Astrocyte (in vitro differentiated cells and primary cell): ENCODE data around the gene ALK. TPM values are rescaled to one million over a fixed set of nuclear protein-coding genes. Genes with fewer than 3 reads are reported as not detected.

Source experiments
- DNase-seq: peaks from one replicate; pipeline ENCODE4 v3.0.0-alpha.2; 2010; ENCODE audit warnings: low read depth
- FAIRE-seq: peaks from 2 replicates; lab custom pipeline; 2011; peaks lifted over from hg19 to GRCh38; lab: Jason Lieb, UNC
- H2AFZ ChIP-seq: 2 replicates; pipeline ENCODE4 v1.6.0; 2012; ENCODE audit warnings: low read depth, low read length, inconsistent platforms
- H3K27ac ChIP-seq: 2 replicates; pipeline ENCODE4 v1.5.1; 2011; ENCODE audit warnings: low read depth, low read length, inconsistent platforms
- H3K27me3 ChIP-seq: 2 replicates; pipeline ENCODE4 v1.6.0; 2011; ENCODE audit warnings: low read length, inconsistent platforms; ENCODE audit not compliant: insufficient read depth
- H3K36me3 ChIP-seq: 2 replicates; pipeline ENCODE4 v1.5.1; 2011; ENCODE audit warnings: low read length, inconsistent platforms; ENCODE audit not compliant: insufficient read depth
- H3K4me1 ChIP-seq: 2 replicates; pipeline ENCODE4 v1.5.1; 2011; ENCODE audit warnings: low read length, inconsistent platforms; ENCODE audit not compliant: insufficient read depth
- H3K4me2 ChIP-seq: 2 replicates; pipeline ENCODE4 v1.6.0; 2012; ENCODE audit warnings: low read length, inconsistent platforms
- H3K4me3 ChIP-seq: 2 replicates; pipeline ENCODE4 v1.5.1; 2011; ENCODE audit warnings: low read depth, mild to moderate bottlenecking, low read length, inconsistent platforms; ENCODE audit not compliant: insufficient read depth
- H3K79me2 ChIP-seq: 2 replicates; pipeline ENCODE4 v1.6.0; 2012; ENCODE audit warnings: mild to moderate bottlenecking, low read length, inconsistent platforms; ENCODE audit not compliant: insufficient read depth
- H3K9ac ChIP-seq: 2 replicates; pipeline ENCODE4 v1.6.0; 2012; ENCODE audit warnings: mild to moderate bottlenecking, low read length, inconsistent platforms
- H3K9me3 ChIP-seq: 2 replicates; pipeline ENCODE4 v1.5.1; 2012; ENCODE audit warnings: low read depth, mild to moderate bottlenecking, low read length, inconsistent platforms; ENCODE audit not compliant: insufficient read depth
- H4K20me1 ChIP-seq: 2 replicates; pipeline ENCODE4 v1.6.0; 2012; ENCODE audit warnings: low read length, inconsistent platforms; ENCODE audit not compliant: insufficient read depth
- H3K27ac Mint-ChIP-seq: one replicate; pipeline ENCODE4 v1.8.0; 2021; ENCODE audit warnings: mild to moderate bottlenecking, mixed read lengths; ENCODE audit not compliant: unreplicated experiment
- H3K27me3 Mint-ChIP-seq: one replicate; pipeline ENCODE4 v1.8.0; 2021; ENCODE audit warnings: low read depth, mixed read lengths; ENCODE audit not compliant: unreplicated experiment
- H3K36me3 Mint-ChIP-seq: one replicate; pipeline ENCODE4 v1.8.0; 2021; ENCODE audit warnings: low read depth, mixed read lengths; ENCODE audit not compliant: unreplicated experiment
- H3K4me1 Mint-ChIP-seq: one replicate; pipeline ENCODE4 v1.8.0; 2021; ENCODE audit warnings: low read depth, mixed read lengths; ENCODE audit not compliant: unreplicated experiment
- H3K4me3 Mint-ChIP-seq: one replicate; pipeline ENCODE4 v1.8.0; 2021; ENCODE audit warnings: mild to moderate bottlenecking, moderate library complexity, mixed read lengths; ENCODE audit not compliant: unreplicated experiment
- H3K9me3 Mint-ChIP-seq: one replicate; pipeline ENCODE4 v1.8.0; 2021; ENCODE audit warnings: mild to moderate bottlenecking, mixed read lengths; ENCODE audit not compliant: unreplicated experiment
- EZH2 ChIP-seq: IDR thresholded peaks from 2 replicates; pipeline ENCODE4 v1.6.1; 2012; ENCODE audit warnings: mild to moderate bottlenecking, low read length, inconsistent platforms; ENCODE audit not compliant: insufficient read depth
- total RNA-seq: library from RNA; stranded (reverse); gene quantifications from 2 replicates; pipeline ENCODE4 v1.2.1, GENCODE V29; 2021
- TF ChIP-seq, protein P1 (sequence below): IDR thresholded peaks from 2 replicates; pipeline ENCODE4 v1.5.1; 2011; ENCODE audit warnings: low read depth, mild to moderate bottlenecking, inconsistent platforms, low read length, moderate library complexity; ENCODE audit not compliant: insufficient read depth

Gene ALK
- total RNA-seq, 1 donor from 2014 or later, result 0.16 TPM

DNA sequence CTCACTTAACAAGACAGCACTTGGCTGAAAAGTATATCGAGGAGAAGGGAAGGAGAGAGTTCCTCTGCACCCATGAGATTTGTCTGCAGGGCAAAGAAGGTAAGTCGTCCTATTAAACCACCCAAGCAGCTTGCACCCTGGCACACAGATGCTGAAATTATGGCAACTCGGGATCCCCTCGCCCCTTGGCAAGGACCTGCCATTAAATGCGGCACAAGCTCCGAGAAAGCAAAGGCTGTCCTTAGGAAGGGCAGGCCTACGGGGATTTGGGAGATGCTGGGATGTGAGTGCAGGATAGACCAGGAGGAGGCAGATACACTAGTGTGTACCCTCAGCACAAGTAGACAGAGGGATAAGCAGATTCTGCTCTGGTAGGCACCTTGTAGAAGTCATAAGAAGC is 191.5 kb downstream of the ALK start:
- no peak for FAIRE-seq

DNA sequence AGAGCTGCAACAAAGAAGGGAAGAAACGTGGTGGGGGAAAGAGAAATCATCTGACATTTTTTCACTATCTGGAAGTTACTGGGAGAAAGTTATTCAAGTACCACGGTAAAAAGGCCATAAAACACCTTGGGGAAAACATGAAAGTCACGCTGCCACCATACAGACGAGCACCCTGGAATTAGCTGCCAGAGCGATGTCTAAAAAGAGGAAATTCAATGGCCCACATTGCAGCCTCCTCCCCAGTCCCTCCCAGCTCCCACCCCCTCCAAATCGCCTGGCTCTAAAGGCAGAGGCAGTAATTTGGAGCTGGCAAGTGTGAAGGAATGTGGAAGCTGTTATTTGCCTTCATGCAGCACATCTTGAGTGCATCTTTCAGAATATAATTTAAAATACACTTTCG is 192.0 kb downstream of the ALK start:
- peaks cover 15% of the 10 kb centered on the region for H3K27me3 ChIP-seq
- no peak overlapping the region for H3K4me3 ChIP-seq
- Mint-ChIP-seq H3K36me3 (peaks cover 1% of the 10 kb centered on the region), H3K4me1 (no peaks in the 10 kb centered on the region), H3K27ac (no peak overlapping the region), H3K27me3 (peaks cover 29% of the 10 kb centered on the region), H3K9me3 (no peaks in the 10 kb centered on the region), H3K4me3 (no peak overlapping the region)
- DNase-seq (no peak), FAIRE-seq (no peak)
- H2AFZ ChIP-seq, result no peak overlapping the region
- no peaks in the 10 kb centered on the region for H3K36me3 ChIP-seq
- no peaks in the 10 kb centered on the region for H3K4me1 ChIP-seq
- no peak overlapping the region for H3K27ac ChIP-seq
- H3K9me3 ChIP-seq, result no peaks in the 10 kb centered on the region
- no peaks in the 10 kb centered on the region for H3K79me2 ChIP-seq
- H3K4me2 ChIP-seq, result no peak overlapping the region
- no peak overlapping the region for H3K9ac ChIP-seq
- H4K20me1 ChIP-seq, result no peaks in the 10 kb centered on the region
- no peak for TF ChIP-seq EZH2
- TF ChIP-seq, protein P1, sequence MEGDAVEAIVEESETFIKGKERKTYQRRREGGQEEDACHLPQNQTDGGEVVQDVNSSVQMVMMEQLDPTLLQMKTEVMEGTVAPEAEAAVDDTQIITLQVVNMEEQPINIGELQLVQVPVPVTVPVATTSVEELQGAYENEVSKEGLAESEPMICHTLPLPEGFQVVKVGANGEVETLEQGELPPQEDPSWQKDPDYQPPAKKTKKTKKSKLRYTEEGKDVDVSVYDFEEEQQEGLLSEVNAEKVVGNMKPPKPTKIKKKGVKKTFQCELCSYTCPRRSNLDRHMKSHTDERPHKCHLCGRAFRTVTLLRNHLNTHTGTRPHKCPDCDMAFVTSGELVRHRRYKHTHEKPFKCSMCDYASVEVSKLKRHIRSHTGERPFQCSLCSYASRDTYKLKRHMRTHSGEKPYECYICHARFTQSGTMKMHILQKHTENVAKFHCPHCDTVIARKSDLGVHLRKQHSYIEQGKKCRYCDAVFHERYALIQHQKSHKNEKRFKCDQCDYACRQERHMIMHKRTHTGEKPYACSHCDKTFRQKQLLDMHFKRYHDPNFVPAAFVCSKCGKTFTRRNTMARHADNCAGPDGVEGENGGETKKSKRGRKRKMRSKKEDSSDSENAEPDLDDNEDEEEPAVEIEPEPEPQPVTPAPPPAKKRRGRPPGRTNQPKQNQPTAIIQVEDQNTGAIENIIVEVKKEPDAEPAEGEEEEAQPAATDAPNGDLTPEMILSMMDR, result no peak

More for the DNA sequence above, 191.5 kb downstream of the ALK start:
- Histone ChIP-seq H3K4me2 (no peak overlapping the region), H3K27me3 (peaks cover 15% of the 10 kb centered on the region), H3K4me3 (no peak overlapping the region), H3K36me3 (no peaks in the 10 kb centered on the region), H4K20me1 (no peaks in the 10 kb centered on the region), H3K79me2 (no peaks in the 10 kb centered on the region), H3K9me3 (no peaks in the 10 kb centered on the region), H2AFZ (no peak overlapping the region), H3K9ac (no peak overlapping the region), H3K27ac (no peak overlapping the region), H3K4me1 (no peaks in the 10 kb centered on the region)
- Mint-ChIP-seq H3K36me3 (peaks cover 1% of the 10 kb centered on the region), H3K27me3 (peaks cover 29% of the 10 kb centered on the region), H3K27ac (no peak overlapping the region), H3K4me1 (no peaks in the 10 kb centered on the region), H3K4me3 (no peak overlapping the region), H3K9me3 (no peaks in the 10 kb centered on the region)
- TF ChIP-seq, protein P1, result no peak
- no peak for TF ChIP-seq EZH2
- no peak for DNase-seq

DNA sequence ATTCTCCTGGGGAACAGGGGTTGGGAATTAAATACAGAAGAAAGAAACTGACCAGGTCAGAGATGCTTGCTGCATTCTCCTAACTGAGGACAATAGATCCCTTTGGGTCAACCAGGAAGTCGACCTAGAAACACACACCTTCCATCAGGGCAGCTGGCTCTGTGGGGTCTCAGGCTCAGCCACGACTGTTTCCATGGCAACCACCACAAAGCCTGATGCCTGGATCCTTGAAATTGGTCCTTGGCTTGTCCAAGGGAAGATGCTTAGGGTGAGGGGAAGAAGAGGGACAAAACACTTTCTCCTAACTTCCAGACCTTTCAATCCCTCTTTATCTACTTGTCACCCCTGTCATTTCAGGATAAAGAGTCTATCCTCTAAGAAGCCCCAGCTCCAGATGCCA is 194.4 kb downstream of the ALK start:
- Histone ChIP-seq H3K79me2 (no peaks in the 10 kb centered on the region), H3K27me3 (peaks cover 15% of the 10 kb centered on the region), H2AFZ (no peak overlapping the region), H3K4me2 (no peak overlapping the region), H3K4me1 (no peaks in the 10 kb centered on the region), H3K9me3 (no peaks in the 10 kb centered on the region), H3K27ac (no peak overlapping the region), H4K20me1 (no peaks in the 10 kb centered on the region), H3K9ac (no peak overlapping the region), H3K4me3 (no peak overlapping the region), H3K36me3 (no peaks in the 10 kb centered on the region)
- no peaks in the 10 kb centered on the region for H3K4me1 Mint-ChIP-seq
- no peak overlapping the region for H3K27ac Mint-ChIP-seq
- FAIRE-seq, result no peak
- H3K27me3 Mint-ChIP-seq, result peaks cover 33% of the 10 kb centered on the region
- H3K36me3 Mint-ChIP-seq, result peaks cover 1% of the 10 kb centered on the region
- no peak for DNase-seq
- no peak for TF ChIP-seq EZH2
- TF ChIP-seq, protein P1, result no peak
- H3K4me3 Mint-ChIP-seq, result no peak overlapping the region
- peaks cover 4% of the 10 kb centered on the region for H3K9me3 Mint-ChIP-seq
